GM23248 (cell line): Measurements from ENCODE around the gene JMJD1C.

ENCODE experiments used
- EZH2 ChIP-seq: fragments of 200-600 bp; sonication (generic); IDR thresholded peaks from 2 replicates; pipeline ENCODE4 v1.6.1; 2018; ENCODE audit warnings: antibody characterized with exemption, mild to moderate bottlenecking; ENCODE audit not compliant: insufficient read depth, poor library complexity, severe bottlenecking
- EZH2phosphoT487 ChIP-seq: fragments of 200-600 bp; sonication (generic); IDR thresholded peaks from 2 replicates; pipeline ENCODE4 v1.6.1; 2018; ENCODE audit warnings: antibody characterized with exemption, moderate library complexity, mild to moderate bottlenecking, low read depth; ENCODE audit not compliant: insufficient read depth

DNA sequence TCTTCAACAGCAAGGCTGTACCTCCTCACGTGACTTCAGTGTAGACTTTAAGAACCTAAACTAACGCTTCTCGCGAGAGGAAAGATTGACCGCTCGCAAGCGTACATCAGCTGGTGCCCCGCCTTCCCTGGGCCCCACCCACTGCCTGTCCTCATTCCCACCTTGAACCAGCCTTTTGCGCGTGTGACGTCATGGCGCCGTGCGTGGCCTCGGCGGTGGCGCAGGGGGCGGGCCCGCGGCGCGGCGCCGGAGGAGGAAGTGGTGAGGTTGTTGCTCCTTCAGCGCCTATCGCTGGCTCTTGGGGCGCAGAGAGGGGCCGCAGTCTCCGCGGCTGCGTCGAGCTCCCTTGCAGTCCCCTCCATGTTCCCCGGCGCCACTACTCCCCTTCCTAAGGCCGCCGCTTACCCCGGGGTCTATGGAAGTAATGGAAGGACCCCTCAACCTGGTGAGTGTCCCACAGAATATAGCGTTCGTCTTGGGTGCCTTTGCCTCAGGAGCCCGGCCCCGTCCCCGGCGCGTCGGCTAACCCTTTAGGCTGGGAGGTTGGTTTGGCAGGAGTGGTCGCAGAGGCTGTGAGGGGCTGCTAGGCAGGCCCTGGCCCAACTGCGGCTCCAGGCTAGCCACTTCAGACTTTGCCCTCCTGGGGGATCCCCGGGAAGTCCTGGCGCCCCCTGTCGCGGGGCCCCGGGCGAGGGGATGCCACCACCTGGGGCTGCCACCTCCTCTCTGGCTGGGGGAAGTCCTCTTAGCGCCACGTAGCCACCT is 332.5 kb downstream of the JMJD1C start, which contains the start of gene NRBF2:
- TF ChIP-seq EZH2, result no peak
- TF ChIP-seq EZH2phosphoT487, result no peak
